Uterus (tissue), 4 donors: ENCODE data around the gene B3GALNT2. TPM values are rescaled to one million over a fixed set of nuclear protein-coding genes. Genes with fewer than 3 reads are reported as not detected.

Experiments used
- DNase-seq, 2 donors: peaks; one replicate each; pipeline ENCODE4 v3.0.0-alpha.2; 2019 to 2020
- H3K27ac ChIP-seq, 2 donors: fragments of 200-600 bp; sonication (generic); 1 replicate in 1 of 2; 2 replicates in 1 of 2; pipeline ENCODE4 v1.5.1; 2016 to 2018
- H3K27me3 ChIP-seq, 2 donors: fragments of 200-600 bp; sonication (generic); one replicate each; pipeline ENCODE4 v1.5.1; 2018 to 2019; ENCODE audit warnings: control low read depth in 1 of 2
- H3K36me3 ChIP-seq, 2 donors: fragments of 200-600 bp; sonication (generic); one replicate each; pipeline ENCODE4 v1.5.1; 2019; ENCODE audit warnings: control low read depth in 1 of 2
- H3K4me1 ChIP-seq, 2 donors: fragments of 200-600 bp; sonication (generic); one replicate each; pipeline ENCODE4 v1.5.1; 2018 to 2019; ENCODE audit warnings: control low read depth in 1 of 2
- H3K4me3 ChIP-seq, 2 donors: fragments of 200-600 bp; sonication (generic); 1 replicate in 1 of 2; 2 replicates in 1 of 2; pipeline ENCODE4 v1.5.1; 2018 to 2019; ENCODE audit warnings: mild to moderate bottlenecking in 1 of 2
- H3K9me3 ChIP-seq, 2 donors: fragments of 200-600 bp; sonication (generic); one replicate each; pipeline ENCODE4 v1.5.1; 2019; ENCODE audit warnings: control low read depth in 1 of 2
- CTCF ChIP-seq, 4 experiments: fragments of 200-600 bp in 2 of 4; fragments of 450-650 bp in 2 of 4; sonication (generic) in 2 of 4; IDR thresholded peaks; one replicate each; pipeline ENCODE4 v1.5.1; 2016 to 2019; ENCODE audit warnings: antibody characterized with exemption in 4 of 4, mild to moderate bottlenecking in 2 of 4, moderate library complexity in 1 of 4
- POLR2A ChIP-seq, 2 donors: fragments of 450-650 bp; IDR thresholded peaks; one replicate each; pipeline ENCODE4 v1.6.1; 2016; ENCODE audit warnings: antibody characterized with exemption in 2 of 2, mild to moderate bottlenecking in 1 of 2, moderate library complexity in 1 of 2
- intact Hi-C: fragments of 100-400 bp; cut with DNase I; formaldehyde crosslinking; loops from one replicate; pipeline ENCODE4 v1.15.1; 2023; ENCODE audit warnings: low total_unique reads
- total RNA-seq, 4 donors: library from RNA; depleted of rRNA in 3 of 4; stranded (reverse); fragments of >200 nt in 3 of 4; gene quantifications; one replicate each; pipeline versions ENCODE4 v1.1.0 to v1.2.4, GENCODE V29; 2014 to 2023
- donor health status: DM: yes; HTN: yes; CAD: no.

B3GALNT2 gene
- total RNA-seq, 4 donors from 2014 or later: 4.4 to 55.4 (median 38.6) TPM

DNA sequence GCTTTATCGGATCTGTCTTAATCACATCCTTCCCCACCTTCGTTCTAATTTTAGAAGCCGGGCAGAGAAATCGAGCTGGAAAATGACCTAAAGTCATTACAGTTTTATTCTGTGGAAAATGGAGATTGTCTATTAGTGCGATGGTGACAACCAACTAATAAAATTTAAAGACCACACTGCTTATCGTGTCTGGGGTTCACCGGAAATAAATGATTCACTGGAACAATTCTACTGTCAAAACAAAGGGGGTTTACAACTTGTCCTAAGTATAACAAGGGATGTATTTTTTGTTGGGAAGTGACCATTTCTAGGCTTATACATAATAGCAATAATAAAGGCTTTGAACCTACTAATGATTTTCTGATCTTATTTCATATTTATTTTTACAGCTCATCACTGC, 55.6 kb downstream of the B3GALNT2 start:
- Histone ChIP-seq H3K4me1 (no peaks in the 10 kb centered on the region), H3K27ac (no peak overlapping the region), H3K36me3 (no peaks in the 10 kb centered on the region), H3K4me3 (no peak overlapping the region), H3K27me3 (no peaks in the 10 kb centered on the region), H3K9me3 (no peaks in the 10 kb centered on the region)
- intact Hi-C loops: no loop called here
- DNase-seq: no peak
- TF ChIP-seq CTCF (IDR thresholded peaks at IDR 0.05) (no peak), POLR2A (IDR thresholded peaks at IDR 0.05) (no peak)

GRCh38 chr1:235442788-235443429, 61.3 kb downstream of the B3GALNT2 start:
- Histone ChIP-seq H3K4me3 (no peak overlapping the region), H3K27ac (no peak overlapping the region), H3K9me3 (no peaks in the 10 kb centered on the region), H3K36me3 (no peaks in the 10 kb centered on the region), H3K4me1 (no peaks in the 10 kb centered on the region), H3K27me3 (no peaks in the 10 kb centered on the region)
- intact Hi-C loops: no loop called here
- DNase-seq: no peak
- TF ChIP-seq POLR2A (IDR thresholded peaks at IDR 0.05) (no peak), CTCF (IDR thresholded peaks at IDR 0.05) (no peak)

DNA sequence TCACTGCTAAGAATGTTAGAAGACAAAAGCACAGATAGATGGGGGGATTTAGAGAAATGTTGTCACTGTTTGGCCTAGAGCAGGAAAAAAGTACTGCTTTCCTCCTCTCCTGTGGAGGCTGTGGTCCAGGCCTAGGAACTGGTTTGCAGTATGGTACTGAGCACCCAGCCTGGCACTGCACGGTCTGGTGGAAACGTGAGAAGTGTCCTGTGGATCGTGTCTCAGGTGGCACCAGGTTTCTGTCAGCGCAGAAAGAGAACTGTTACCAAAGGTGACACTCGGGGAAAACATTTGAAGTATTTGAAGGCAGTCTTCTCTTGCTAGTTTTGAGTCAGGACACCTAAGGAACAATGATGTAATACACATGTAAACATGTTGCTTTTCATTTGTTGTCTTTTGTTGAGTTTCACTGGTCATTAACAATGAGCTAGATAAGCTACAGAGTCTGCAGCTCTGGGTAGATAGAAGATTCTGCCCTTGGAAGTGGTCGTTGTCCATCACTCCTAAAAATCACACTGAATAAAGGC, 63.0 kb downstream of the B3GALNT2 start:
- intact Hi-C loops: no loop called here

GRCh38 chr1:235434001-235434400, 70.3 kb downstream of the B3GALNT2 start:
- intact Hi-C loops: no loop called here
- no peaks in the 10 kb centered on the region for H3K4me1 ChIP-seq
- H3K36me3 ChIP-seq: no peaks in the 10 kb centered on the region

More for the DNA sequence above, 63.0 kb downstream of the B3GALNT2 start:
- H3K4me3 ChIP-seq: no peak overlapping the region
- TF ChIP-seq CTCF (IDR thresholded peaks at IDR 0.05) (no peak), POLR2A (IDR thresholded peaks at IDR 0.05) (no peak)
- no peaks in the 10 kb centered on the region for H3K27me3 ChIP-seq
- no peaks in the 10 kb centered on the region for H3K36me3 ChIP-seq
- no peak for DNase-seq
- no peak overlapping the region for H3K27ac ChIP-seq
- H3K4me1 ChIP-seq: no peaks in the 10 kb centered on the region
- H3K9me3 ChIP-seq: no peaks in the 10 kb centered on the region

More at GRCh38 chr1:235434001-235434400, 70.3 kb downstream of the B3GALNT2 start:
- Histone ChIP-seq H3K4me3 (no peak overlapping the region), H3K27me3 (no peaks in the 10 kb centered on the region), H3K27ac (no peak overlapping the region), H3K9me3 (no peaks in the 10 kb centered on the region)
- TF ChIP-seq POLR2A (IDR thresholded peaks at IDR 0.05) (no peak), CTCF (IDR thresholded peaks at IDR 0.05) (no peak)
- DNase-seq: no peak
